ENCODE results near the gene VTA1.
"Not testable (repeated sequence)": the region's sequence is repeated elsewhere in the genome, so short reads cannot be mapped to it uniquely, and the experiment has no call there.

DNA sequence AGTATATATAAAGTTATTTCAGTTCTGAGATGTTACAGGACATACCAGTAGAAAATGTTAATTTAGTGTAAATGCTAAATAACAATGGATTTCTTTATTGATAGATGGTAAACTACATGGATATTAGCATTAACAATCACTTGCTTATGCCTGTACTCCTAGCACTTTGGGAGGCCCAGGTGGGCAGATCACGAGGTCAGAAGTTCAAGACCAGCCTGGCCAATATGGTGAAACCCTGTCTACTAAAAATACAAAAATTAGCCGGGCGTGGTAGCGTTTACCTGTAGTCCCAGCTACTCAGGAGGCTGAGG is 9.7 kb downstream of the VTA1 start:
- TF ChIP-seq, protein P1, sequence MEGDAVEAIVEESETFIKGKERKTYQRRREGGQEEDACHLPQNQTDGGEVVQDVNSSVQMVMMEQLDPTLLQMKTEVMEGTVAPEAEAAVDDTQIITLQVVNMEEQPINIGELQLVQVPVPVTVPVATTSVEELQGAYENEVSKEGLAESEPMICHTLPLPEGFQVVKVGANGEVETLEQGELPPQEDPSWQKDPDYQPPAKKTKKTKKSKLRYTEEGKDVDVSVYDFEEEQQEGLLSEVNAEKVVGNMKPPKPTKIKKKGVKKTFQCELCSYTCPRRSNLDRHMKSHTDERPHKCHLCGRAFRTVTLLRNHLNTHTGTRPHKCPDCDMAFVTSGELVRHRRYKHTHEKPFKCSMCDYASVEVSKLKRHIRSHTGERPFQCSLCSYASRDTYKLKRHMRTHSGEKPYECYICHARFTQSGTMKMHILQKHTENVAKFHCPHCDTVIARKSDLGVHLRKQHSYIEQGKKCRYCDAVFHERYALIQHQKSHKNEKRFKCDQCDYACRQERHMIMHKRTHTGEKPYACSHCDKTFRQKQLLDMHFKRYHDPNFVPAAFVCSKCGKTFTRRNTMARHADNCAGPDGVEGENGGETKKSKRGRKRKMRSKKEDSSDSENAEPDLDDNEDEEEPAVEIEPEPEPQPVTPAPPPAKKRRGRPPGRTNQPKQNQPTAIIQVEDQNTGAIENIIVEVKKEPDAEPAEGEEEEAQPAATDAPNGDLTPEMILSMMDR (conservative IDR thresholded peaks at IDR 0.05; ENCODE audit: low read length): peak; percentile 29
- TF ChIP-seq EZH2phosphoT487 (IDR thresholded peaks at IDR 0.05; ENCODE audit: borderline replicate concordance, low read depth, low read length): not testable (repeated sequence)
